Activated naive CD4-positive, alpha-beta T cell treated with anti-CD3 and anti-CD28 coated beads for 36 hours (primary cell): ENCODE measurements around the gene JAK3. TPM values are rescaled to one million over a fixed set of nuclear protein-coding genes. Genes with fewer than 3 reads are reported as not detected.

Experiments used
- CTCF ChIA-PET: fragments of 350-600 bp; sonication (Branson Sonifier 250); formaldehyde crosslinking; loops from one replicate; lab custom pipeline; 2021; ENCODE audit warnings: antibody characterized with exemption; lab: Charles Lee
- DNase-seq: peaks from one replicate; pipeline ENCODE4 v3.0.0-alpha.2; 2020
- H3K27ac Mint-ChIP-seq: one replicate; pipeline ENCODE4 v1.8.0; 2021; ENCODE audit warnings: mild to moderate bottlenecking, mixed read lengths
- H3K27me3 Mint-ChIP-seq: one replicate; pipeline ENCODE4 v1.8.0; 2021; ENCODE audit warnings: low read depth, mixed read lengths
- H3K36me3 Mint-ChIP-seq: one replicate; pipeline ENCODE4 v1.8.0; 2021; ENCODE audit warnings: low read depth, mixed read lengths
- H3K4me1 Mint-ChIP-seq: one replicate; pipeline ENCODE4 v1.8.0; 2021; ENCODE audit warnings: low read depth, mixed read lengths
- H3K4me3 Mint-ChIP-seq: one replicate; pipeline ENCODE4 v1.8.0; 2021; ENCODE audit warnings: mild to moderate bottlenecking, moderate library complexity, mixed read lengths
- H3K9me3 Mint-ChIP-seq: one replicate; pipeline ENCODE4 v1.8.0; 2021; ENCODE audit warnings: mixed read lengths
- intact Hi-C: fragments of 100-400 bp; cut with micrococcal nuclease; formaldehyde crosslinking; loops from one replicate; pipeline ENCODE4 v1.15.1; 2023
- total RNA-seq, 2 experiments: library from RNA; stranded (reverse); gene quantifications; one replicate each; pipeline ENCODE4 v1.2.3, GENCODE V29; 2021

The JAK3 gene
- total RNA-seq, 2 experiments from 2014 or later, result 231 to 235 TPM

GRCh38 chr19:17873786-17874757 is 26.3 kb upstream of the JAK3 start:
- CTCF ChIA-PET, result no interaction called here
- no peaks in the 10 kb centered on the region for H3K9me3 Mint-ChIP-seq
- H3K4me1 Mint-ChIP-seq, result peaks cover 15% of the 10 kb centered on the region
- H3K27ac Mint-ChIP-seq, result no peak overlapping the region
- H3K36me3 Mint-ChIP-seq, result no peaks in the 10 kb centered on the region
- peak; percentile 77 for DNase-seq
- intact Hi-C loops, result no loop called here
- H3K4me3 Mint-ChIP-seq, result peak overlapping the region; percentile 81
- no peaks in the 10 kb centered on the region for H3K27me3 Mint-ChIP-seq

GRCh38 chr19:17872251-17873001 is 24.6 kb upstream of the JAK3 start:
- H3K27me3 Mint-ChIP-seq, result no peaks in the 10 kb centered on the region
- H3K4me1 Mint-ChIP-seq, result peaks cover 15% of the 10 kb centered on the region
- H3K27ac Mint-ChIP-seq, result no peak overlapping the region
- H3K9me3 Mint-ChIP-seq, result no peaks in the 10 kb centered on the region
- intact Hi-C loops, result loop anchor here (1.0 kb wide), 3 partner anchors 13 to 125 kb away; partner anchors contain the start of gene RPL18A
- H3K36me3 Mint-ChIP-seq, result no peaks in the 10 kb centered on the region
- H3K4me3 Mint-ChIP-seq, result peak overlapping the region; percentile 81
- DNase-seq, result peak; percentile 81
- CTCF ChIA-PET, result interaction anchor here (1.2 to 4.2 kb wide), 6 partner anchors 12 to 376 kb away, joined by 4 to 30 read pairs (median 8); partner anchors contain the start of genes CCDC124 and RPL18A

- Mint-ChIP-seq H3K36me3 (no peaks in the 10 kb centered on the region), H3K27me3 (no peaks in the 10 kb centered on the region), H3K4me3 (peak within 1 kb of the TSS; percentile 81), H3K27ac (peak within 1 kb of the TSS; percentile 46), H3K9me3 (no peaks in the 10 kb centered on the region), H3K4me1 (peaks cover 15% of the 10 kb centered on the region)
- CTCF ChIA-PET, result interaction anchor here (0.7 to 4.2 kb wide), 7 partner anchors 12 to 376 kb away, joined by 4 to 30 read pairs (median 5); partner anchors contain the start of genes CCDC124 and RPL18A
- intact Hi-C loops, result loop anchor here (1.0 kb wide), 3 partner anchors 13 to 125 kb away; partner anchors contain the start of gene RPL18A
- peak; percentile 49 for DNase-seq
Observed at GRCh38 chr19:17871878-17872250, 24.1 kb upstream of the JAK3 start, which contains the start of gene SLC5A5. Gene SLC5A5, plus strand, starts transcription at chr19:17871945. Its CDS starts 375 bp downstream, at chr19:17872320.

- Mint-ChIP-seq H3K27me3 (no peaks in the 10 kb centered on the region), H3K36me3 (no peaks in the 10 kb centered on the region), H3K9me3 (no peaks in the 10 kb centered on the region), H3K4me1 (peaks cover 15% of the 10 kb centered on the region), H3K4me3 (peak overlapping the region; percentile 81), H3K27ac (no peak overlapping the region)
- CTCF ChIA-PET, result interaction anchor here (0.7 to 4.2 kb wide), 8 partner anchors 11 to 375 kb away, joined by 4 to 30 read pairs (median 4); partner anchors contain the start of genes CCDC124 and RPL18A
- intact Hi-C loops, result no loop called here
- no peak for DNase-seq
Observed at GRCh38 chr19:17871032-17871877, 23.5 kb upstream of the JAK3 start.

- H3K27ac Mint-ChIP-seq, result peak overlapping the region; percentile 36
- no peaks in the 10 kb centered on the region for H3K36me3 Mint-ChIP-seq
- CTCF ChIA-PET, result interaction anchor here (4.2 kb wide), 1 partner anchor 63 kb away, joined by 25 read pairs; the partner anchor contains the start of gene CCDC124
- H3K27me3 Mint-ChIP-seq, result no peaks in the 10 kb centered on the region
- no peak for DNase-seq
- no peak overlapping the region for H3K4me3 Mint-ChIP-seq
- intact Hi-C loops, result no loop called here
- H3K4me1 Mint-ChIP-seq, result peaks cover 16% of the 10 kb centered on the region
- no peaks in the 10 kb centered on the region for H3K9me3 Mint-ChIP-seq
Observed at GRCh38 chr19:17869114-17869608, 21.4 kb upstream of the JAK3 start.

- DNase-seq, result no peak
- Mint-ChIP-seq H3K4me3 (no peak overlapping the region), H3K27me3 (no peaks in the 10 kb centered on the region), H3K36me3 (peaks cover under 1% of the 10 kb centered on the region), H3K4me1 (peaks cover 17% of the 10 kb centered on the region), H3K9me3 (no peaks in the 10 kb centered on the region), H3K27ac (peak overlapping the region; percentile 36)
- intact Hi-C loops, result no loop called here
- CTCF ChIA-PET, result interaction anchor here (4.2 kb wide), 1 partner anchor 64 kb away, joined by 25 read pairs; the partner anchor contains the start of gene CCDC124
Observed at GRCh38 chr19:17868669-17869068, 20.9 kb upstream of the JAK3 start.

GRCh38 chr19:17866964-17867486 is 19.2 kb upstream of the JAK3 start:
- Mint-ChIP-seq H3K4me3 (no peak overlapping the region), H3K27ac (no peak overlapping the region), H3K27me3 (no peaks in the 10 kb centered on the region), H3K9me3 (no peaks in the 10 kb centered on the region), H3K36me3 (peaks cover 12% of the 10 kb centered on the region), H3K4me1 (peaks cover 19% of the 10 kb centered on the region)
- DNase-seq, result no peak
- CTCF ChIA-PET, result no interaction called here
- intact Hi-C loops, result no loop called here

DNA sequence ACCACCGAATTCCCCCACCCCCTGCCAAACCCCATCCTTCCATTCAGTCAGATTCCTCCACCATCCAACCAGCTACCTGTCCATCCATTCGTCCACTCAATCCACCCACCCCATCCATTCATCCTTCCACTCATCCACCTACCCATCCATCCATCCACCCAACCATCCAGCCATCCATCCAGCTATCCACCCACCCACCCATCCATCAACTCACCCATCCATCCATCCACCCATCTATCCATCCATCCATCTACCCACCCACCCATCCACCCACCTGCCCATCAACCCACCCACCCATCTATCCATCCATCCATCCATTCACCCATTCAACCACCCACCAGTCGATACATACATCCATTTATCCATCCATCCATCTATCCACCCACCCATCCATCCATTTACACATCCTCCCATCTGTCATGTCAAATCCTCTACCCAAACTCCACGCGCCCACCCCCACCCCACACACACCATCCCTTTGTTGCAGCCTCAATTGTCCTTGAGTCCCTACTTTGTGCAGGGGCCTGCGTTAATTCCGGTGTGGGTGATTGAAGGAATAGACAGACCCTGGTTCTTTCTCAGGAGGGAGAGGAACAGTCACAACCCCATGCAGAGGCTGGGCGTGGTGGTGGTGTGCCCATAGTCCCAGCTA is 18.7 kb upstream of the JAK3 start:
- no peaks in the 10 kb centered on the region for H3K9me3 Mint-ChIP-seq
- H3K27ac Mint-ChIP-seq, result no peak overlapping the region
- no peak for DNase-seq
- H3K4me1 Mint-ChIP-seq, result peaks cover 24% of the 10 kb centered on the region
- H3K4me3 Mint-ChIP-seq, result no peak overlapping the region
- CTCF ChIA-PET, result no interaction called here
- intact Hi-C loops, result no loop called here
- H3K27me3 Mint-ChIP-seq, result no peaks in the 10 kb centered on the region
- peaks cover 18% of the 10 kb centered on the region for H3K36me3 Mint-ChIP-seq

DNA sequence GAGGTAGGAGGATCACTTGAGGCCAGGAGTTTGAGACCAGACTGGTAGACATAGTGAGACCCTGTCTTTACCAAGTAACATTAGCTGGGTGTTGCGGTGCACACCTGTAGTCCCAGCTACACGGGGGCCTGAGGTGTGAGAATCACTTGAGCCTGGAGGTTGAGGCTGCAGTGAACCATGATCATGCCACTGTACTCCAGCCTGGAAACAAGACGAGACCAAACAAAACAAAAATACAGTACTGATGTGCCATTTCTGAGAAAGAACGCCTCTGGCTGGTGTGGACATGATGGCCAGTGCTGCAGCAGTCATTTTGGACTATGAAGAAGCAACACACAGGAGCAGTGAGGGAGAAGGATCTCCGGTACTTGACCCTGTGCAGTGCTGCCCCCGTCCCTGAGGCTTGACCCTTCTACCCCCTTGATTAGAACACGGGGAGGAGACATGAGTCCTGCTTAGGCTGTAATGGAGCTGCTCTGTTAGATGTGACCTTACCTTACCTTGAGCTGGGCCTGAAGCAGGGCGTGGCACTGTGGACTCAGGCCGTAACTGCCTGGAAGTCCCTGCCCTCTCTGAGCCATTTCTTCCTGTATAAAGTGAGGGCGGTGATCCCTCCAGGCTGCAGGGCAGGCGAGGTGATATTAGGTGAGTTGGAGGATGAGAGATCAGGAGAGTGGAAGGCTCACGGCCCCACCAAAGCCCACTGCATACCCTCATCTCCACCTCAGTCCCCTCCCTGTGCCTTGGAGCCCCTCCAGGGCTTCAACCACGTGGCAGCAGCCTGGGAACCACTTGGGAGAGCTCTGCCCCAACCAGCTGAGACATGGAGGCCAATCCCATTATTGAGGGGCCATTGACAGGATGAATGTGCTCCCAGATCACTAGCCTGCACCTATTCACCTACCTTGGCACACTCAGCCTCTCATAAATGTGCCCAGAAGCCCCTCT is 17.9 kb upstream of the JAK3 start:
- intact Hi-C loops, result no loop called here
- no peak overlapping the region for H3K4me3 Mint-ChIP-seq
- peak overlapping the region; percentile 72 for H3K27ac Mint-ChIP-seq
- peaks cover 26% of the 10 kb centered on the region for H3K36me3 Mint-ChIP-seq
- no peak for DNase-seq
- no peaks in the 10 kb centered on the region for H3K9me3 Mint-ChIP-seq
- CTCF ChIA-PET, result interaction anchor here (1.0 to 1.2 kb wide), 2 partner anchors 67 to 260 kb away, joined by 3 read pairs; partner anchors contain the start of gene CCDC124
- peaks cover 24% of the 10 kb centered on the region for H3K4me1 Mint-ChIP-seq
- H3K27me3 Mint-ChIP-seq, result no peaks in the 10 kb centered on the region
